ENCODE results near the gene ATG5.

The ATG5 gene

DNA sequence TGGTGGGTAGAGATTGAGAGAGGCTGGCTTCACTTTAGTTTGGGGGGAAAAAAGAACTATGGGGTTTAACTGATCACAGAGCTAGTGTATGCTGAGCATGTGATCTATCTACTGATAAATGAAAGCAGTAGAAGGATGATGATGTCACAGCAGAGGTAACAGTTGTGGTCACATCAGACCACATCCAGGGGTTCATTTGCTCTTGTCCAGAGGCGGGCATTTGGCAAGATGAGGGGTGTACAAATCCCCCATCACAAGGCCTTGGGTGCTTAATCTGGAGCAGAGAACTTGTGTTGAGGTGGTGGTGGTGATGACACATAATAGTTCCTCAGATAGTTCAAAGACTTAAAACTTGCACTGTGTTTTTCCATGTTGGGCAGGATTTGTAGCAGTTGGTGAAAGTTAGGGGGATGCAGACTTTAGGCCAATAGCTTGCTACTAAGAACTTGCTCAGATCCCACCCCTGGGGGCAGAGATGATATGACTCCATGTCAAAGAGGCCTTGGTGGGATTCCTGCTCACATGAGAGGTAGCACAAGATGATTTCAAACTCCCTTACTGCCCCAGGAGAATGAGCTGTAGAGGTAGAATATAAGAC lies 176.0 kb downstream of the ATG5 start:
- no peak for DNase-seq

DNA sequence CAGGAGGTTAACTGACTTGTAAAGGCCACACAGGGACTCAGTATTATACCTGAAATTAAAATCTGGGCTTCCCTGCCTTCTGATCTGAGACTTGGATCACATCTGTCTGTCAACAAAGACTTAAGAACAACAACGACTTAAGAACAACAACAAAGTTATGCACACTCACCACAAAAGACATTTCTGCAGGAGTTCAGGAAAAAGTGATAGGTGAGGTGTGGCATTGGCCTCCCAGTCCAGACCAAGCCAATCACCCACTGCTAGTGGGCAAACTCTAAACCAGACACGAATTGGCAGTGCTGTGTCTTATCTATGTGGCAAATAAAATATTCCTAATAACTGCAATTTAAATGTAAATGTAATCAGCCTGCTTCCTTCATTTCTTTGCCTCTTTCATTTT lies 178.1 kb downstream of the ATG5 start:
- DNase-seq, result no peak

DNA sequence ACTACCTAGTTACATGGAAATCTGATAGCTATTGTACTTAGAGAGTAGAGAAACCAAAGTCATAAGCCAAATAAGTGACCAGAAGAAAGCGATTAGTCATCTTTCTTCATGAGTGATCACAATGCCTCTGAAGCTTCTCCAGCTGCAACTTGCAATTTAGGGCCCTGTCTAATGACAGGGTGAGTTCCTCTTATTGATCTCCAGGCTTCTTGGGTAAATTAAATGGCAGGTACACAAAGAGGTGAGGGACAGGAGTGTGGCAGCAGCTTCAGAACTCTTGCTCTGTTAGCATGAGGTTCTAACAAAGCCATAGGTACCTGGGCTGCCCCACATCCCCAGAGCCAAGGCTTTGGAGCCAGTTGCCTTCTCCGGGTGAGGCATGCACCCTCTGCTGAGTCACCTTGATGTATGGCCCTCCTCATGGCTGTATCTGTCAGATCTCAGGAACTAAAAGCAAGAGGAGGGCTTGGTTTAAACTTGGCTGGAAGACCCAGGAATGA lies 178.7 kb downstream of the ATG5 start:
- DNase-seq, result no peak

DNA sequence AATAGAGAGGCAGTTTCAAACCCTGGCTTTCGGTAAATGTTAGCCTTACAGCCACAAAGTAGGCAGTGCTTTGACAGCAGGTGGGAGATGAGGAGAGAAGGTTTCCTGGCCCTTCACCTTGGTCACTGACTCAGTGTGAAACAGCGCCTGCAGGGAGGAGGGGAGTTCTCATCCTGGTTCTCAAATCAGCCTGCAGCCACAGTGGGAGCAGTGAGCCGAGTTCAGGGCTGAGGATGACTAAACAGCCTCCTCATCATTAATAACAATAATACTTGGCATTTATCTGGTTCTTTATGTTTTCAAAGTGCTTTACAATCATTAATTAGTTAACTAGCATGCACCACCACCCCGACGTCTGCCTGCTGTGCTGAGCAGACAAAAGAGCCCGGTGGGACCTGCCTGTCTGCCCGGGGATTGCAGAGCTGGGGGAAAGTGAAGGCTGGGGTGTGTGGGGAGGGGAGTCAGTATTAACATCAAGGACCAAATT lies 179.8 kb downstream of the ATG5 start:
- DNase-seq, result peak; percentile 22

DNA sequence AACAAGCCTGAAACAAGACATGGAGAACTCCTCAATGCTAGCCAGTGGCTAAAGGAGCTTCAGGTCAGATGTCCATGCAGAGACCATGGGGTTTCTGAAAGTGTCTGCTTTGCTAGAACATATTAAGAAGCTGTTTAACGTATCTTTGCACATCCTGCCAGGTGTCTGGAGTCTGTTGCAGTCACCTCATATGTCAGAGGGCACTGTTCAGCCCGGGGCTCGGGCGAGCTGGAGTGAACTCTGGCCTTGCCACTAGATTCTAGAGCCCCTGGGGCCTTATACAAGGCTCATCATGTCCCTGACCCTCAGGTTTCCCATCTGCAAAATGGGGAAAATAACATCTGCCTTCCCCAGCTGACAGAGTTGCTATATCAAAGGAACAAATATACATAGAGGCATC lies 180.4 kb downstream of the ATG5 start:
- DNase-seq, result no peak

DNA sequence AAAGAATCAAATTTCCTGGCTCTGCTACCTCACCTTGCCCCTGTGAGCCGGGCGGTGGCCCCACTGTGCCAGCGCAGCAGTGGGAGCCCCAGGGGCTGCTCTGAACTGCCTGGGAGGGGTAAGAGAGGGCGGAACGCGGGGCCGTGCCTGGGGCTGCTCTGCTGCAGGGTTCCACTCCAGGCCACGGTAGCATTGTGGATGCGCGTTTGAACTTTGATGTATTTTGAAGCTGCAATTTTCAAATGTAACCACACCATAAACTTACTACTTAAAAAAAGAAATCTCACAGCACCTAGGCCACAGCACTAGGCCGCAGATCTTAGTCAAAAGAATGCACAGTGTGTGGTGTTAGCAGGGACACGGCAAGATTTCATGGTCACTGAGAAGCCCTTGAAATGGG lies 181.9 kb downstream of the ATG5 start:
- no peak for DNase-seq

DNA sequence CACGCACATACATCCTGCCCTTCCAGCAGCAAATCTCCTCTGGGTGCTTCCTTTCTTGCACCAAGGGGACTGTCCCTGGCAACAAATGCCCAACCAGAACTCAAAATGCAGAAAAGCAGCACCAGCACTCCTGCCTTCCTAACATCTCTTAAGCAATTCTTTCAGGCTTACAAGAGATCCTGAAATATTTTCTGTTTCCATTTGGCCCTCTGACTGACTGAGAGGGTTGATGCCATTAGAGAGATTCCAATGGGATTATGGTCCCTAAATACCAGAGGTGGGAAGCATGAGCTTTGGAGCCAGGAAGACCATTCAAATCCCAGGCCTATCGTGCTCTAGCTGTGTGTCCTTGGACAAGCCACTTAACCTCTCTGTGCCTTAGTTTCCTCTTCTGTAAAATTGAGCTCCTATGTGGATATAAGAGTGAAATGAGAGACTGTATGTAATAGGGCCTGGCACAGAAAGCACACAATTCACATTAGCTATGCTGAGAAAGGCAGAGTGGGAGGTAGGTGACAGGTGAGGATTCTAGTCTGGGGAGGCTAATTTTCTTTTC lies 182.6 kb downstream of the ATG5 start:
- no peak for DNase-seq

DNA sequence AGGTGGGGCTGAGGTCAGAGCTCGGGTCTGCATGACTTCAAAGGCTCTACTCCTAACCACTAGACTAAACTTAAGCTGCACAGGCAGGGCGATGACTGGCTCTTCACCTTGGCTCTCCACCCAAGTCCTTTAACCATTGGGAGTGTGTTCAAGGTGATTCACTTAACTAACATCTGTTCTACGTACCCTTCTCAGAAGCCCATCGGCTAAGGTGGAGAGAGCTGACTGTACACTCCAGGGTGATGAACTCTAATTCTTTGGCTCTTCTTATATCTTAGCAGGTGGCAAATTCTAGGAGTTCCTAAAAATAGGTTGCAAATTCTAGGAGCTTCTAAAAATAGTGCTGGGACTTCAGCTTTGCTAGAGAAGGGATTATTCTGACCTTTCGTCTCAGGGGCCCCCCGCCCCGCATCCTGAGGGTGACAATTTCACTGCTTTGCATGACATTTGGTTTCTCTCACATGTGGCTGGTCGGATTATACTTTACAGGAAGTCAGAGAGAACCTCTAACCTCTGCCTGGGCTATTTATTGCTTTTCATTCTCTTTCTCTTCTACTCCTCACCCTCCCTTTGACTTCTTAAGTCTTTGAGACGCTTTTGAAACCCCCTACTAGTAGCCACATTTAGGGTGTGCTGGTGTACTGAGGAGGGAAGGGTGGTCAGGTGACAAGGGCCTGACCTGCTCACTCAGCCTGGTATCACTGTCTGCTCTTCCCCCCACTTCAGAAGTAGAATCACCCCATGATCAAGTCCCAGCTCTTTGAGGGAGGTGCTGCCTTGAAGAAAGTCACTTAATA lies 183.9 kb downstream of the ATG5 start:
- DNase-seq, result peak; percentile 47

DNA sequence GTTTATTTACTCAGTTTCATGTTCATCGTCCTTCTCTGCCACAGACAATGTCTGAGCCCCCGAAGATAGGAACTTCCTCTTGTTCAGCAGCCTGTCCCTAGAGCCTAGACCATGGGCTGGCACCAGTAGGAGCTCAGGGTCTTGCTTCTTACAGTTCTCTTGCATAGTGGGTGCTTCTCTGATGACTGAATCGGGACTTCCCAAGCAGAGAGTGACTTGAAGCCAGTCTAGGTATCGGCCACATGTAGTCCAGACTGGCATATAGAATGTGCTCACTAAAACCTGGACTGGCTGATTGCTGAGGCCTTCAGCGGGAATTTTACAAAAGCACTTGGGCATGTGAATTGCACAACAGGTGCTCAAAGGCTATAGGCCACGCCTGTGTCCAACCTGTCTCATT lies 187.4 kb downstream of the ATG5 start:
- DNase-seq, result no peak

DNA sequence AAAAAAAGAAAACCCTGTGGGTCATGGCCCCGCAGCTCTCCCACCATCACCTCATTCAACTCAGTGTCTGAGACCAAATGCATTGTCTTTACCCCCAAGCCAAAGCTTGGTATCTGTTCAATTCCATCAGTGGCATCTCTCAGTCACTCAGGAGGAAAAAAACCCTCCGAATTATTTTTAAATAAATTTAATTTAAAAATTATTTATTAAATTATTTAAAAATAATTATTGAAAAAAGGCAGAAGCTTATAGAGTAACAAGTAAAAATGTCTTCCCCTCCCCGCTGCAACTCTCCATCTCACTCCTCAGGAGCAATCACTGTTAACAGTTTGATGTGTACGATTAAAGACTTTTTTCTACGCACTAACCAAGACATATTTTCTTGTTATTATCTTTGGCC lies 188.7 kb downstream of the ATG5 start:
- DNase-seq, result no peak

DNA sequence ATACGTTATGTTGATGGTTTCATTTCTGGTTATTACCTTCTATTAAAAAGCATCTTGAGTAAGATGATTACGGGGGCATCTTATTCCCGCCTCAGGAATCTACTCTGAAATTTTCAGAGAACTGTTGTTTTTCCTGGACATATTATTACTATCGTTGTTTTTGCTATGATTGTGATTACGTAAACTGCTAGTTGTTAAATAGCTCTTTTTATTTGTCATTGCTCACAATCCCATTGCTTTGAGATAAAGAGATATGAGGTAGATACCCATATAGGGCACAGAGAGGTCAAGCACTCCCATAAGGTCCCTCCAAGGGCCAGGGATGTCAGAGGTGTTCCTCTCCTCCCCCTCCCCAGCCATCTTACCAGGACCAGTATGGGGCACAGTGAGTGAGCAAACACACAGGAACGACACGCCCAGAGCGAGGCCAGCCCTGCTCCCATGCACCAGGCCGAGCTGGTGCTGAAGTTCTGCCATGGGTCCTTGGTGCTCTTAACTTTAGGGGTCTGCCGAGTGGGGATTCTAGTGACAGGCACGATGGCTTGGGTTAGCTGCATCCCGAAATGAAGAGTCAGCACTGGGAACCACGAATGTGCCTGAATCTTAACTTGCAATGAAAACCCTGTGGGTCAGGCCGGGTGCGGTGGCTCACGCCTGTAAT lies 189.5 kb downstream of the ATG5 start:
- no peak for DNase-seq

DNA sequence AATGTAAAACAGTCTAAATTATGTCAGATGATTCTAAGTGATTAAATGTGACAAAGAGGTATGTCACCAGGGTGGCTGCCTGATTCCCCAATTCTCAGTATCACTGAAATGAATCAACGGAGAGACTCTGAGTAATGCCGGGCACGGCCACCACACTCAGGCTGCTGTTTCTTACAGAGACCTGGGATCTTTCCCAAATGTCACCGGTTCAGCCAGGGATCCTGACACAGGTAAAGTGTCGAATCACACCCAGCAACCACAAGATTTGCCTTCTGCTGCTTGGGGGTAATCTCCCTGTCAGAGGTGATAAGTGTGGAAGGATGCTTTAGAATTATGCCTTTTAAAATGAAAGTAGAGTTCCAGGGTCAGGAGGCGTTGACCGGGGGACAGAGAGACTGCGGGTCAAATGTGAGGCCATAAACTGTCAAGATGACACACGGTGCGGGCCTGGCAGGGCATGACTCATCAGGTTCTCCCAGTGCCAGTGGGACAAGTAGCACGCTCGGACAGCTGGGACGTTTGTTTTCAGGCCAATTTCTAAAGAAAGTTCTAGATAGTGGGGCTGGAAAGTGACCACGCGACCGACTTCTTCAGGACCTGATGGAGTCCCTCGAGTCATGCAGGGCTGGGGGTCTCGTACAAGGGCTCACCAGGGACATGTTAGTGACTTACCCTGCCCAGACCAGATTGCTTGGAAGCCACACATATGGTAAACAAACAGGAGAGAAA lies 190.5 kb downstream of the ATG5 start:
- no peak for DNase-seq

All from CD4-positive, alpha-beta T cell treated with Interleukin-6 for 4 hours (primary cell).